ENCODE results near the gene C4orf51. TPM values are rescaled to one million over a fixed set of nuclear protein-coding genes. Genes with fewer than 3 reads are reported as not detected.

The C4orf51 gene
- total RNA-seq, 1 experiment from 2014 or later: not detected

GRCh38 chr4:145776208-145776607, 96.3 kb downstream of the C4orf51 start:
- no TSS peak for BruUV-seq (replicated peaks)
- Histone ChIP-seq H3K27me3 (replicated peaks; ENCODE audit: insufficient read depth, low read depth, low read length, poor library complexity) (no peaks in the 10 kb centered on the region), H3K4me1 (ENCODE audit: insufficient read depth, low read length, poor library complexity, severe bottlenecking) (no peaks in the 10 kb centered on the region), H3K4me3 (ENCODE audit: low read depth, low read length, poor library complexity, severe bottlenecking) (no peak overlapping the region), H3K9me3 (ENCODE audit: low read depth, low read length, poor library complexity, severe bottlenecking) (no peaks in the 10 kb centered on the region), H3K27ac (ENCODE audit: low read depth, low read length, poor library complexity, severe bottlenecking) (no peak overlapping the region), H3K36me3 (ENCODE audit: insufficient read depth, low read length, poor library complexity, severe bottlenecking) (peaks cover 12% of the 10 kb centered on the region)
- no peak for TF ChIP-seq CTCF (conservative IDR thresholded peaks at IDR 0.05; ENCODE audit: low read depth, low read length)
- TF ChIP-seq EZH2 (IDR thresholded peaks at IDR 0.05; ENCODE audit: borderline replicate concordance, low read depth, low read length, poor library complexity, severe bottlenecking): no peak
- intact Hi-C loops (cut with micrococcal nuclease; ENCODE audit: unreplicated experiment): no loop called here
- ChIA-PET CTCF (no interaction called here), POLR2A (ENCODE audit: low non-redundant PET) (no interaction called here)
- DNase-seq (ENCODE audit: low spot score): no peak

GRCh38 chr4:145779319-145779801, 99.4 kb downstream of the C4orf51 start:
- no peaks in the 10 kb centered on the region for H3K4me1 ChIP-seq (ENCODE audit: insufficient read depth, low read length, poor library complexity, severe bottlenecking)
- no peak for TF ChIP-seq CTCF (conservative IDR thresholded peaks at IDR 0.05; ENCODE audit: low read depth, low read length)
- TF ChIP-seq EZH2 (IDR thresholded peaks at IDR 0.05; ENCODE audit: borderline replicate concordance, low read depth, low read length, poor library complexity, severe bottlenecking): no peak
- intact Hi-C loops (cut with micrococcal nuclease; ENCODE audit: unreplicated experiment): no loop called here

GRCh38 chr4:145781351-145781750, 101.4 kb downstream of the C4orf51 start:
- BruUV-seq (replicated peaks): no TSS peak
- DNase-seq (ENCODE audit: low spot score): no peak
- TF ChIP-seq CTCF (conservative IDR thresholded peaks at IDR 0.05; ENCODE audit: low read depth, low read length): no peak
- no peak for TF ChIP-seq EZH2 (IDR thresholded peaks at IDR 0.05; ENCODE audit: borderline replicate concordance, low read depth, low read length, poor library complexity, severe bottlenecking)
- peaks cover 4% of the 10 kb centered on the region for H3K9me3 ChIP-seq (ENCODE audit: low read depth, low read length, poor library complexity, severe bottlenecking)
- no peaks in the 10 kb centered on the region for H3K36me3 ChIP-seq (ENCODE audit: insufficient read depth, low read length, poor library complexity, severe bottlenecking)
- intact Hi-C loops (cut with micrococcal nuclease; ENCODE audit: unreplicated experiment): no loop called here
- no peaks in the 10 kb centered on the region for H3K27me3 ChIP-seq (replicated peaks; ENCODE audit: insufficient read depth, low read depth, low read length, poor library complexity)
- H3K4me3 ChIP-seq (ENCODE audit: low read depth, low read length, poor library complexity, severe bottlenecking): no peak overlapping the region
- H3K27ac ChIP-seq (ENCODE audit: low read depth, low read length, poor library complexity, severe bottlenecking): no peak overlapping the region
- ChIA-PET CTCF (no interaction called here), POLR2A (ENCODE audit: low non-redundant PET) (no interaction called here)
- no peaks in the 10 kb centered on the region for H3K4me1 ChIP-seq (ENCODE audit: insufficient read depth, low read length, poor library complexity, severe bottlenecking)

More at GRCh38 chr4:145779319-145779801, 99.4 kb downstream of the C4orf51 start:
- CTCF ChIA-PET: no interaction called here
- BruUV-seq (replicated peaks): no TSS peak
- Histone ChIP-seq H3K36me3 (ENCODE audit: insufficient read depth, low read length, poor library complexity, severe bottlenecking) (no peaks in the 10 kb centered on the region), H3K4me3 (ENCODE audit: low read depth, low read length, poor library complexity, severe bottlenecking) (no peak overlapping the region), H3K9me3 (ENCODE audit: low read depth, low read length, poor library complexity, severe bottlenecking) (peaks cover 4% of the 10 kb centered on the region), H3K27ac (ENCODE audit: low read depth, low read length, poor library complexity, severe bottlenecking) (no peak overlapping the region), H3K27me3 (replicated peaks; ENCODE audit: insufficient read depth, low read depth, low read length, poor library complexity) (no peaks in the 10 kb centered on the region)
- DNase-seq (ENCODE audit: low spot score): peak; percentile 50
- POLR2A ChIA-PET (ENCODE audit: low non-redundant PET): no interaction called here

Other genes starting within 250 kb of the C4orf51 start
- 30.0 and 33.7 TPM in 2 replicates for gene SMAD1, start 198.3 kb upstream of the C4orf51 start, total RNA-seq (2021)
- 5.5 and 6.8 TPM in 2 replicates for gene MMAA, start 60.8 kb upstream of the C4orf51 start, total RNA-seq (2021)